Measurements from ENCODE around the gene NTN4.

- TF ChIP-seq TAF1 (IDR thresholded peaks at IDR 0.05; ENCODE audit: borderline replicate concordance, low read depth, low read length), result no peak
- TF ChIP-seq POLR2AphosphoS5 (IDR thresholded peaks at IDR 0.05; ENCODE audit: low read depth, low read length), result no peak
Measured at GRCh38 chr12:95787274-95787818, 3.2 kb downstream of the NTN4 start.

All from GM12892 (cell line).